H9 (cell line): Measurements from ENCODE around the gene KCNJ16. TPM values are rescaled to one million over a fixed set of nuclear protein-coding genes. Genes with fewer than 3 reads are reported as not detected.

Source experiments
- DNase-seq: peaks from one replicate; pipeline ENCODE4 v3.0.0-alpha.2; 2017
- H2AFZ ChIP-seq: one replicate; pipeline ENCODE4 v1.6.1; 2013; ENCODE audit warnings: mild to moderate bottlenecking, low read length, control low read depth, moderate library complexity
- H2AK5ac ChIP-seq: 2 replicates; pipeline ENCODE4 v1.6.1; 2013; ENCODE audit warnings: low read length, control low read depth, mixed read lengths; ENCODE audit not compliant: insufficient read length
- H2BK120ac ChIP-seq: one replicate; pipeline ENCODE4 v1.6.1; 2013; ENCODE audit warnings: low read depth, mild to moderate bottlenecking, low read length, control low read depth, inconsistent platforms; ENCODE audit not compliant: poor library complexity, severe bottlenecking
- H2BK12ac ChIP-seq: 2 replicates; pipeline ENCODE4 v1.6.1; 2013; ENCODE audit warnings: low read length, control low read depth, mixed read lengths, low read depth; ENCODE audit not compliant: insufficient read length
- H2BK15ac ChIP-seq: 2 replicates; pipeline ENCODE4 v1.6.1; 2013; ENCODE audit warnings: low read depth, low read length, control low read depth
- H2BK20ac ChIP-seq: one replicate; pipeline ENCODE4 v1.6.1; 2013; ENCODE audit warnings: low read depth, mild to moderate bottlenecking, low read length, control low read depth, inconsistent platforms; ENCODE audit not compliant: poor library complexity, severe bottlenecking
- H2BK5ac ChIP-seq: 2 replicates; pipeline ENCODE4 v1.6.1; 2013; ENCODE audit warnings: low read length, control low read depth, mixed read lengths; ENCODE audit not compliant: insufficient read length
- H3K14ac ChIP-seq: 2 replicates; pipeline ENCODE4 v1.6.1; 2013; ENCODE audit warnings: low read length, control low read depth; ENCODE audit not compliant: insufficient read depth
- H3K18ac ChIP-seq: 2 replicates; pipeline ENCODE4 v1.6.1; 2013; ENCODE audit warnings: low read depth, mild to moderate bottlenecking, mixed read lengths, low read length, control low read depth; ENCODE audit not compliant: insufficient read length
- H3K23ac ChIP-seq: 2 replicates; pipeline ENCODE4 v1.6.1; 2013; ENCODE audit warnings: low read length, control low read depth, mixed read lengths, low read depth; ENCODE audit not compliant: insufficient read length
- H3K23me2 ChIP-seq: 2 replicates; pipeline ENCODE4 v1.6.1; 2013; ENCODE audit warnings: low read depth, mild to moderate bottlenecking, mixed read lengths, low read length, control low read depth; ENCODE audit not compliant: insufficient read length, poor library complexity, severe bottlenecking
- H3K27ac ChIP-seq: 2 replicates; pipeline ENCODE4 v1.5.1; 2013; ENCODE audit warnings: low read length, control low read depth, mixed read lengths, low read depth; ENCODE audit not compliant: insufficient read length
- H3K27me3 ChIP-seq: 2 replicates; pipeline ENCODE4 v1.6.1; 2013; ENCODE audit warnings: low read length, control low read depth, inconsistent platforms; ENCODE audit not compliant: insufficient read depth
- H3K4ac ChIP-seq: 2 replicates; pipeline ENCODE4 v1.6.1; 2013; ENCODE audit warnings: low read depth, mild to moderate bottlenecking, control low read depth, inconsistent platforms, low read length, moderate library complexity
- H3K4me1 ChIP-seq: 2 replicates; pipeline ENCODE4 v1.6.1; 2013; ENCODE audit warnings: low read length, control low read depth, inconsistent platforms; ENCODE audit not compliant: insufficient read depth
- H3K4me2 ChIP-seq: 2 replicates; pipeline ENCODE4 v1.6.1; 2013; ENCODE audit warnings: low read length, control low read depth, mixed read lengths; ENCODE audit not compliant: insufficient read length, insufficient read depth
- H3K56ac ChIP-seq: 2 replicates; pipeline ENCODE4 v1.6.1; 2013; ENCODE audit warnings: low read depth, mild to moderate bottlenecking, mixed read lengths, low read length, control low read depth; ENCODE audit not compliant: insufficient read length
- H3K79me1 ChIP-seq: 2 replicates; pipeline ENCODE4 v1.6.1; 2013; ENCODE audit warnings: low read depth, mild to moderate bottlenecking, moderate library complexity, low read length, control low read depth, inconsistent platforms; ENCODE audit not compliant: insufficient read depth, poor library complexity, severe bottlenecking
- H3K79me2 ChIP-seq: 2 replicates; pipeline ENCODE4 v1.6.1; 2013; ENCODE audit warnings: low read length, control low read depth, inconsistent platforms; ENCODE audit not compliant: insufficient read depth
- H3K9ac ChIP-seq: 2 replicates; pipeline ENCODE4 v1.6.1; 2013; ENCODE audit warnings: low read length, control low read depth, mixed read lengths; ENCODE audit not compliant: insufficient read length; ENCODE audit errors: extremely low read depth
- H3K9me3 ChIP-seq: one replicate; pipeline ENCODE4 v1.6.1; 2013; ENCODE audit warnings: low read depth, low read length, inconsistent platforms; ENCODE audit not compliant: control insufficient read depth
- H3T11ph ChIP-seq: one replicate; pipeline ENCODE4 v1.6.1; 2013; ENCODE audit warnings: mild to moderate bottlenecking, low read length, control low read depth, inconsistent platforms
- H4K20me1 ChIP-seq: one replicate; pipeline ENCODE4 v1.6.1; 2013; ENCODE audit not compliant: control insufficient read depth, insufficient read length, insufficient read depth
- H4K5ac ChIP-seq: 2 replicates; pipeline ENCODE4 v1.6.1; 2013; ENCODE audit warnings: low read depth, mild to moderate bottlenecking, mixed read lengths, low read length, control low read depth; ENCODE audit not compliant: insufficient read length
- H4K8ac ChIP-seq: replicated peaks from 2 replicates; pipeline ENCODE4 v1.6.1; 2013; ENCODE audit warnings: low read length, control low read depth, mixed read lengths, low read depth; ENCODE audit not compliant: insufficient read length
- H4K91ac ChIP-seq: 2 replicates; pipeline ENCODE4 v1.6.1; 2013; ENCODE audit warnings: low read depth, mild to moderate bottlenecking, moderate library complexity, mixed read lengths, low read length, control low read depth; ENCODE audit not compliant: insufficient read length
- H3K27ac Mint-ChIP-seq, 3 experiments: 2 replicates in 2 of 3; 3 replicates in 1 of 3; pipeline ENCODE4 v1.8.0; 2020 to 2021; ENCODE audit warnings: mixed read lengths in 3 of 3, mild to moderate bottlenecking in 1 of 3, moderate library complexity in 1 of 3
- H3K27me3 Mint-ChIP-seq: 2 replicates; pipeline ENCODE4 v1.8.0; 2021; ENCODE audit warnings: low read depth, mild to moderate bottlenecking, moderate library complexity, mixed read lengths
- H3K36me3 Mint-ChIP-seq, 3 experiments: 2 replicates in 2 of 3; 3 replicates in 1 of 3; pipeline ENCODE4 v1.8.0; 2020 to 2021; ENCODE audit warnings: low read depth in 3 of 3, mixed read lengths in 3 of 3; ENCODE audit not compliant: insufficient read depth in 1 of 3
- H3K4me1 Mint-ChIP-seq, 2 experiments: 2 replicates each; pipeline ENCODE4 v1.8.0; 2020; ENCODE audit warnings: mixed read lengths in 2 of 2
- H3K4me3 Mint-ChIP-seq, 2 experiments: 2 replicates in 1 of 2; 3 replicates in 1 of 2; pipeline ENCODE4 v1.8.0; 2020 to 2021; ENCODE audit warnings: mild to moderate bottlenecking in 2 of 2, mixed read lengths in 2 of 2, moderate library complexity in 1 of 2
- H3K9me3 Mint-ChIP-seq, 2 experiments: 2 replicates in 1 of 2; 3 replicates in 1 of 2; pipeline ENCODE4 v1.8.0; 2020; ENCODE audit warnings: mild to moderate bottlenecking in 2 of 2, mixed read lengths in 2 of 2, moderate library complexity in 1 of 2
- WGBS: extraction: QIAGEN DNeasy Blood & Tissue Kit; methylation state at CpG from one replicate; pipeline ENCODE4 v1.1.7; 2013; ENCODE audit warnings: missing lambda C conversion rate, low lambda C conversion rate, mixed read lengths; ENCODE audit not compliant: insufficient read length; ENCODE audit errors: extremely low coverage; 5-methylcytosine and 5-hydroxymethylcytosine counted together
- total RNA-seq: library from RNA; stranded (reverse); gene quantifications from 2 replicates; pipeline ENCODE4 v1.2.1, GENCODE V29; 2021
- TF ChIP-seq, protein P1 (sequence below): fragments of 200-600 bp; sonication (generic); conservative IDR thresholded peaks from 3 replicates; pipeline ENCODE4 v1.8.0; 2021; ENCODE audit warnings: antibody characterized with exemption, mild to moderate bottlenecking

KCNJ16 gene
- total RNA-seq, 1 experiment from 2014 or later = not detected

GRCh38 chr17:70107904-70108565 is 33.0 kb downstream of the KCNJ16 start:
- Histone ChIP-seq H3K4me1 (no peaks in the 10 kb centered on the region), H3K4ac (no peak overlapping the region), H3K23me2 (no peaks in the 10 kb centered on the region), H2BK5ac (no peak overlapping the region), H3K27me3 (no peaks in the 10 kb centered on the region), H3K79me1 (no peaks in the 10 kb centered on the region), H2BK15ac (no peak overlapping the region), H3K56ac (no peak overlapping the region), H4K20me1 (no peaks in the 10 kb centered on the region), H4K8ac (no peak overlapping the region), H3T11ph (no peak overlapping the region), H3K18ac (no peak overlapping the region), H2BK120ac (no peak overlapping the region), H3K79me2 (no peaks in the 10 kb centered on the region), H2AFZ (no peak overlapping the region), H2AK5ac (no peak overlapping the region), H3K23ac (no peak overlapping the region), H3K14ac (no peak overlapping the region), H3K4me2 (no peak overlapping the region), H4K91ac (no peak overlapping the region), H2BK12ac (no peak overlapping the region), H2BK20ac (no peak overlapping the region), H4K5ac (no peak overlapping the region), H3K9me3 (no peaks in the 10 kb centered on the region), H3K9ac (no peak overlapping the region), H3K27ac (no peak overlapping the region)
- Mint-ChIP-seq H3K27ac (no peak overlapping the region), H3K27me3 (no peaks in the 10 kb centered on the region; the same call in 1 of the 2 replicates), H3K36me3 (no peaks in the 10 kb centered on the region), H3K4me1 (peaks cover 4 to 7% of the 10 kb centered on the region in 2 experiments; a peak in 2 of 4 replicates), H3K4me3 (no peak overlapping the region), H3K9me3 (no peaks in the 10 kb centered on the region)
- TF ChIP-seq, protein P1, sequence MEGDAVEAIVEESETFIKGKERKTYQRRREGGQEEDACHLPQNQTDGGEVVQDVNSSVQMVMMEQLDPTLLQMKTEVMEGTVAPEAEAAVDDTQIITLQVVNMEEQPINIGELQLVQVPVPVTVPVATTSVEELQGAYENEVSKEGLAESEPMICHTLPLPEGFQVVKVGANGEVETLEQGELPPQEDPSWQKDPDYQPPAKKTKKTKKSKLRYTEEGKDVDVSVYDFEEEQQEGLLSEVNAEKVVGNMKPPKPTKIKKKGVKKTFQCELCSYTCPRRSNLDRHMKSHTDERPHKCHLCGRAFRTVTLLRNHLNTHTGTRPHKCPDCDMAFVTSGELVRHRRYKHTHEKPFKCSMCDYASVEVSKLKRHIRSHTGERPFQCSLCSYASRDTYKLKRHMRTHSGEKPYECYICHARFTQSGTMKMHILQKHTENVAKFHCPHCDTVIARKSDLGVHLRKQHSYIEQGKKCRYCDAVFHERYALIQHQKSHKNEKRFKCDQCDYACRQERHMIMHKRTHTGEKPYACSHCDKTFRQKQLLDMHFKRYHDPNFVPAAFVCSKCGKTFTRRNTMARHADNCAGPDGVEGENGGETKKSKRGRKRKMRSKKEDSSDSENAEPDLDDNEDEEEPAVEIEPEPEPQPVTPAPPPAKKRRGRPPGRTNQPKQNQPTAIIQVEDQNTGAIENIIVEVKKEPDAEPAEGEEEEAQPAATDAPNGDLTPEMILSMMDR = no peak
- no CpG with 5 or more reads among the region's 6 CpGs for WGBS
- DNase-seq = no peak
